ENCODE data around the gene TRIM34. TPM values are rescaled to one million over a fixed set of nuclear protein-coding genes. Genes with fewer than 3 reads are reported as not detected.

The TRIM34 gene
- total RNA-seq, 1 experiment from 2014 or later: 1.5 TPM

DNA sequence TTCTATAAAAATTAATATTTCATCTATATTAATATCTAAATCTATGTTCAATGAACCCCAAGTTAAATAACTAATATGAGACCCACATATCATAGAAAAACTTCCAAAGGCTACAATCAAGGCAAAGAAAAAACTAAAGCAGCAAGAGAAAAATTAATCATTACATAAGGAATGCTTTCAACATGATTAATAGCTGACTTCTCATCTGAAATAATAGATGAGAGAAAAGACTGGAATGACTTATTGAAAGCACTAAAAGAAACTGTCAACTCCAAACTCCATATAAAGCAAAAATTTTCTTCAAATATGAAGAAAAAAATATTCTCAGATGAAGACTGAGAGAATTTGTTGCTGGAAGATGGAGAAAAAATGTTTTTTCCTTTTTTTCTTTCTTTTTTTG lies 47.0 kb downstream of the TRIM34 start:
- DNase-seq (ENCODE audit: low read depth, low spot score) (no peak), ATAC-seq (no peak)
- BruUV-seq (replicated peaks): no TSS peak
- ChIA-PET CTCF (no interaction called here), POLR2A (no interaction called here)
- H3K27me3 ChIP-seq (ENCODE audit: control insufficient read depth, insufficient read depth, low read length): no peaks in the 10 kb centered on the region
- peaks cover 2% of the 10 kb centered on the region; the same call in 1 of the 2 replicates for H3K36me3 ChIP-seq (ENCODE audit: control insufficient read depth, insufficient read depth, low read length)
- H3K9me3 ChIP-seq (ENCODE audit: control insufficient read depth, insufficient read depth, low read depth, low read length): no peaks in the 10 kb centered on the region
- in situ Hi-C loops (cut with HindIII; ENCODE audit: low pct_unique_long_range_greater_than_20kb, low sequenced_read_pairs): no loop called here
- H3K4me3 ChIP-seq (ENCODE audit: low read depth in 2 of 2, low read length in 2 of 2): no peak overlapping the region
- intact Hi-C loops (cut with micrococcal nuclease; ENCODE audit: unreplicated experiment): no loop called here
- no peak overlapping the region for H3K27ac ChIP-seq (ENCODE audit: low read length)
- no peaks in the 10 kb centered on the region for H3K4me1 ChIP-seq (ENCODE audit: control insufficient read depth, insufficient read depth, low read length)
- TF ChIP-seq, protein P1, sequence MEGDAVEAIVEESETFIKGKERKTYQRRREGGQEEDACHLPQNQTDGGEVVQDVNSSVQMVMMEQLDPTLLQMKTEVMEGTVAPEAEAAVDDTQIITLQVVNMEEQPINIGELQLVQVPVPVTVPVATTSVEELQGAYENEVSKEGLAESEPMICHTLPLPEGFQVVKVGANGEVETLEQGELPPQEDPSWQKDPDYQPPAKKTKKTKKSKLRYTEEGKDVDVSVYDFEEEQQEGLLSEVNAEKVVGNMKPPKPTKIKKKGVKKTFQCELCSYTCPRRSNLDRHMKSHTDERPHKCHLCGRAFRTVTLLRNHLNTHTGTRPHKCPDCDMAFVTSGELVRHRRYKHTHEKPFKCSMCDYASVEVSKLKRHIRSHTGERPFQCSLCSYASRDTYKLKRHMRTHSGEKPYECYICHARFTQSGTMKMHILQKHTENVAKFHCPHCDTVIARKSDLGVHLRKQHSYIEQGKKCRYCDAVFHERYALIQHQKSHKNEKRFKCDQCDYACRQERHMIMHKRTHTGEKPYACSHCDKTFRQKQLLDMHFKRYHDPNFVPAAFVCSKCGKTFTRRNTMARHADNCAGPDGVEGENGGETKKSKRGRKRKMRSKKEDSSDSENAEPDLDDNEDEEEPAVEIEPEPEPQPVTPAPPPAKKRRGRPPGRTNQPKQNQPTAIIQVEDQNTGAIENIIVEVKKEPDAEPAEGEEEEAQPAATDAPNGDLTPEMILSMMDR (IDR thresholded peaks at IDR 0.05): no peak
- no peak for TF ChIP-seq SIN3A (IDR thresholded peaks at IDR 0.05; ENCODE audit: borderline replicate concordance, insufficient read depth, low read depth, low read length)
- TF ChIP-seq, protein P2, sequence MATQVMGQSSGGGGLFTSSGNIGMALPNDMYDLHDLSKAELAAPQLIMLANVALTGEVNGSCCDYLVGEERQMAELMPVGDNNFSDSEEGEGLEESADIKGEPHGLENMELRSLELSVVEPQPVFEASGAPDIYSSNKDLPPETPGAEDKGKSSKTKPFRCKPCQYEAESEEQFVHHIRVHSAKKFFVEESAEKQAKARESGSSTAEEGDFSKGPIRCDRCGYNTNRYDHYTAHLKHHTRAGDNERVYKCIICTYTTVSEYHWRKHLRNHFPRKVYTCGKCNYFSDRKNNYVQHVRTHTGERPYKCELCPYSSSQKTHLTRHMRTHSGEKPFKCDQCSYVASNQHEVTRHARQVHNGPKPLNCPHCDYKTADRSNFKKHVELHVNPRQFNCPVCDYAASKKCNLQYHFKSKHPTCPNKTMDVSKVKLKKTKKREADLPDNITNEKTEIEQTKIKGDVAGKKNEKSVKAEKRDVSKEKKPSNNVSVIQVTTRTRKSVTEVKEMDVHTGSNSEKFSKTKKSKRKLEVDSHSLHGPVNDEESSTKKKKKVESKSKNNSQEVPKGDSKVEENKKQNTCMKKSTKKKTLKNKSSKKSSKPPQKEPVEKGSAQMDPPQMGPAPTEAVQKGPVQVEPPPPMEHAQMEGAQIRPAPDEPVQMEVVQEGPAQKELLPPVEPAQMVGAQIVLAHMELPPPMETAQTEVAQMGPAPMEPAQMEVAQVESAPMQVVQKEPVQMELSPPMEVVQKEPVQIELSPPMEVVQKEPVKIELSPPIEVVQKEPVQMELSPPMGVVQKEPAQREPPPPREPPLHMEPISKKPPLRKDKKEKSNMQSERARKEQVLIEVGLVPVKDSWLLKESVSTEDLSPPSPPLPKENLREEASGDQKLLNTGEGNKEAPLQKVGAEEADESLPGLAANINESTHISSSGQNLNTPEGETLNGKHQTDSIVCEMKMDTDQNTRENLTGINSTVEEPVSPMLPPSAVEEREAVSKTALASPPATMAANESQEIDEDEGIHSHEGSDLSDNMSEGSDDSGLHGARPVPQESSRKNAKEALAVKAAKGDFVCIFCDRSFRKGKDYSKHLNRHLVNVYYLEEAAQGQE (IDR thresholded peaks at IDR 0.05; ENCODE audit: insufficient read depth in 1 of 2, low read depth in 2 of 2, low read length in 1 of 2): no peak
- no peak for TF ChIP-seq TCF7L2 (IDR thresholded peaks at IDR 0.05; ENCODE audit: low read depth, low read length)
- no peak for TF ChIP-seq POLR2AphosphoS5 (IDR thresholded peaks at IDR 0.05; ENCODE audit: low read depth, low read length)

DNA sequence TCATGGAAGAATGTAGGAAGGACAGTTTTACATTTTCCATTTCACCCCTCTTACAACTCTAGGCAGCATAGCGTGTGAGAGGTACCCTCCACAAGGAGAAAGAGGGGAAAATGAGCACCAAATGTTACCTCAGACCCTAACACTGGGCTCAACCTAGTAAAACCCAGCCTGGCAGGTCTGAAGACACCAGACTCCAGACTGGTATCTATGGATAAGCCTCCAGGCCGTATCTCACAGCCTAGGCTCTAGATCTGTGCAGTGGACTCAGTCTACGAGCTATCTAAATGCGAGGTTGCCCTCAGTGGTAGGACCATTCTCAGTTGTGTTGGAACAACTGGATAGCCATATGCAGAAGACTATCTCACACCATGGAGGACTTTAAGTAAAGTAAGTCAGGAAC lies 49.6 kb downstream of the TRIM34 start:
- no peaks in the 10 kb centered on the region for H3K27me3 ChIP-seq (ENCODE audit: control insufficient read depth, insufficient read depth, low read length)
- CTCF ChIA-PET: no interaction called here
- no peak for DNase-seq (ENCODE audit: low read depth, low spot score)
- H3K4me3 ChIP-seq (ENCODE audit: low read depth in 2 of 2, low read length in 2 of 2): no peak overlapping the region
- no peak overlapping the region for H3K27ac ChIP-seq (ENCODE audit: low read length)
- BruUV-seq (replicated peaks): no TSS peak
- peaks cover 4% of the 10 kb centered on the region; the same call in 1 of the 2 replicates for H3K36me3 ChIP-seq (ENCODE audit: control insufficient read depth, insufficient read depth, low read length)
- no peaks in the 10 kb centered on the region for H3K9me3 ChIP-seq (ENCODE audit: control insufficient read depth, insufficient read depth, low read depth, low read length)
- in situ Hi-C loops (cut with HindIII; ENCODE audit: low pct_unique_long_range_greater_than_20kb, low sequenced_read_pairs) (no loop called here), intact Hi-C loops (cut with micrococcal nuclease; ENCODE audit: unreplicated experiment) (no loop called here)
- TF ChIP-seq SIN3A (IDR thresholded peaks at IDR 0.05; ENCODE audit: borderline replicate concordance, insufficient read depth, low read depth, low read length) (no peak), POLR2AphosphoS5 (IDR thresholded peaks at IDR 0.05; ENCODE audit: low read depth, low read length) (no peak), TCF7L2 (IDR thresholded peaks at IDR 0.05; ENCODE audit: low read depth, low read length) (no peak)
- TF ChIP-seq, protein P2 (IDR thresholded peaks at IDR 0.05; ENCODE audit: insufficient read depth in 1 of 2, low read depth in 2 of 2, low read length in 1 of 2): no peak
- TF ChIP-seq, protein P1 (IDR thresholded peaks at IDR 0.05): no peak
- ATAC-seq: peak; percentile 38
- POLR2A ChIA-PET: no interaction called here
- H3K4me1 ChIP-seq (ENCODE audit: control insufficient read depth, insufficient read depth, low read length): no peaks in the 10 kb centered on the region

Data from Panc1 (cell line).